ENCODE results near the gene CLDND2.

Gene CLDND2

GRCh38 chr19:51352783-51353360 lies 15.9 kb downstream of the CLDND2 start:
- no peak for DNase-seq

- no peak for DNase-seq
These were observed 17.4 kb downstream of the CLDND2 start for GRCh38 chr19:51351266-51351990.

DNA sequence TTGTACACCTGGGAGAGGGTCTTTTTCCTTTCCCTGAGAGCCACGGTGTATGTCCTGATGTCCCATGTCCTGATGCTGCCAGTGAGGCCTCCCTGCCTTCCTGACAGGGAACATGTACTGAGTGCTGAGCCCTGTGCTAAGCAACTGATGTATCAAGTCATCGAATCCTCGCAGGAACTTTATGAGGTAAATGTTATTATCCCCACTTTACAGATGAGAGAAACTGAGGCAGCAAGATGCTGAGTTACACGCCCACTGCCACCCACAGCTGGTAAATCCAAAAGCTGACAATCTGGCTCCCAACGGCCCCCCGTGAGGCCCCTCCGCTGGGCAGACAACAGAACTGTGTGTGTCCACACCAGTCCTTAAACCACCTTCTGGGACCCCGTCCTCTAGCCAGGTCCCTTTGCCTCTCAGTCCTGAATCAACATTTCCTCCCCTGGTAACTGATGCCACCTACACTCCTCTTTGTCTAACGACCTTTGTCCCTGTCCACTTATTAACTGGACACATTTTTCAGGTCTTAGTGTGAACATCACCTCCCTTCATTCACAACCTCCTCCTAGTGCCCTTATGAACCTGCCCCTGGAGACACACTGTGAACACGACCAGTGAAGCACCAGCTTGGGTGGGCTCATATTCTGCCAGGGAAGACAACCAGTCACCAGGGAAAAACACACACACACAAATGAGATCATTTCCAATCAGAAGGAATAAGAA lies 21.4 kb downstream of the CLDND2 start:
- DNase-seq: no peak

GRCh38 chr19:51346742-51347141 lies 22.1 kb downstream of the CLDND2 start:
- no peak for DNase-seq

GRCh38 chr19:51345076-51345620 lies 23.7 kb downstream of the CLDND2 start:
- no peak for DNase-seq

DNA sequence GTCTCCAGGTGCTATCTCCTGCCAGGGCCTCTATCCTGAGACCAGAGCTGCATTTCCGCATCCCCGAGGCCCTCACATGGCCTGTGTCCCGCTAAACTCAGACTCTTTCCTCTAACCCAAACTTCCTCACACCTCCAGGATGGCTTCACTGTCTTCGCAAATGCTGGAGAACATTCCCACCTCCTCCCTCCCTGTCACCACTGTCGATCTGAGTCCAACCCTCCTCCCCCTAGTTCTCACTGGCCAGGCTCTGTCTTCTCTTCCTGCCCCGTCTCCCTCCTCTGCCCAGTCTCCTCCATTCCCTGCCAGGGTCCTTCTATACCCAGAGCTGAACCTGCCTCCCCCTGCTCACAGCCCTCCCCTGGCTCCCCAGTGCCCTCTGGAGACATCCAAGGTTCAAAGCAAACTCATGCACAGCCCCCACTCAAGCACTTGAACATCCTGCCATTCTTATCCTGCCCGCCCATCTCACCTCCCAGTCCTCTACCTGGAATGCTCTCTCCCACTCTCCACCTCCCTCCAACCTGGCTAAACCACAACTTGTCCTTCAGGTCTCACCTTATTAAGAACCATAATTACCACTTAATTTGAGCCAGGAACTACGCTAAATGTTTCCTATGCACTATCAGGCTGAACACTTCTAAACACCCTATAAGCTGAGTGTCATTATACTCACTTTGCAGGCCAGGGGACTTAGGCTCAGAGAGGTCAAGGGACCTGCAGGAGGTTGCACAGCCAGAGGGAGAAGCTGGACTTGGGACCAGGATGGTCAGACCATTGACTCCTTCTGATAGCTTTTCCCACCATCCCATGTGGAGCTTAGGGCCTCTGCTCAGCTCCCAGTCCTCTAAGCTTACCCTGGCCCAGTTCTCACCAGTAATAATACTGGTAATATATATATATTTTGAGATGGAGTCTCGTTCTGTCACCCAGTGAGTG lies 25.9 kb downstream of the CLDND2 start:
- DNase-seq: no peak

DNA sequence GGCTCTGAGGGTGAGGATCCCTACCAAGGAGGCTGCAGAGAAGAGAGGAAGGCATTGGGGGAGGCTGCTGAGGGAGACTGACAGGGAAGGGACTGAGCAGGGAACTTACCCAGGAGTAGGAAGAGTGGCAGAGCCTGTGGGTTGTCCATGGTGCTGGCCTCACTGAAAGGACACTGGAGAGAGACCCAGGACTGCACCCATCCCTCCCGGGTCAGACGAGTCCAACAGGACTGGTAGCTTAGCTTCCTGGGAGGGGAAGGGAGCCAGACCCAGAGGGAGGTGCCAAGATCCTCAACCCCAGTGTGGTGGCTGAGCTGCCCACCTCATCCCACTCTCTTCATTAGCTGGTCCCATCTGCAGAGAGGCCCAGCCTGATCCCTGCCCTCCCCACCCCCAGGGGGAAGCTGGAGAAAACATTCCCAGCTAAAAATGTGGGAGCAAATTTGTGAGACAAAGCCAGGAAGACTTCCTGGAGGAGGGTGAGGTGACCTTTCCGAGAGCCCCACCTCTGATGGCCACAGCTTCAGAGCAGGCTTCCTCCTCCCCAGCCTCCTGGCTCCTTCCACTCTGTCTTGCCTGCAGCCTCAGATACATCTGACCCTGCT lies 26.7 kb downstream of the CLDND2 start, which contains the start of gene VSIG10L:
Gene VSIG10L (minus strand): TSS at position 164 of the 605 bp plus-strand sequence. CDS start 15 bp downstream, at position 149.
- no peak for DNase-seq

- DNase-seq: no peak
These were observed 27.7 kb downstream of the CLDND2 start for GRCh38 chr19:51341066-51341465.

- peak; percentile 53 for DNase-seq
These were observed 28.8 kb downstream of the CLDND2 start for GRCh38 chr19:51339687-51340656.

- no peak for DNase-seq
These were observed 29.5 kb downstream of the CLDND2 start for GRCh38 chr19:51339313-51339686.

- DNase-seq: peak; percentile 76
These were observed 30.1 kb downstream of the CLDND2 start for GRCh38 chr19:51338563-51339312.

DNA sequence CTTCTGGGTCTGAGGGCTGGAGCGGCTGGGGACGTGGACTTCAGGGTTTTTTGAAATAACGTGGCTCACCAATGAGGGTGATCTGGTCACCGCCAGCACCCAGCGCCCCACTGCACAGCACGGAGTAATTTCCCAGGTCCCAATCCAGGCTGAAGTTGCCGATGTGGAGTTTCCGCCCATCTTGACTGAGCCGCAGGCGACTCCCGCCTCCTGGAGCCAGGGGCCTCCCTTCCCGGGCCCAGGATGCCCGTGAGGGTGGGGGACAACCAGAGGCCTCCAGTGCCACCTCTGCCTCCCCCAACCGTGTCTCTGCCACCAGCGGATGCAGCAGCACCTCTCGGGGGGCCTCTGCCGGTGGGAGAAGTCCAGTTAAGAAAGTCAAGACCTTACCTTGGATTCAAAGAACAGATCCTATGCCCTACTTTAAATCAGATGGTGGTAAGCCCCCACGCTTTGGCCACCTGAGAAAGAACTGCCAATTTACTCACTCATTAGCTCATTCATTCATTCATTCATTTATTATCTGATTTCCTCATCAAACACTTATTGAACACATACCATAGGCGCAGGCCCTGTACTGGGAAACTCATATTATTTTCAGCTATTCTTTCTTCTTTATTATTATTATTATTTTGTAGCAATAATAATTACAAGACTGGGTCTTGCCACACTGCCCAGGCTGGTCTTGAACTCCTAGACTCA lies 30.8 kb downstream of the CLDND2 start:
- no peak for DNase-seq

- no peak for DNase-seq
These were observed 31.5 kb downstream of the CLDND2 start for GRCh38 chr19:51337141-51337860.

GRCh38 chr19:51333836-51334460 lies 34.9 kb downstream of the CLDND2 start:
- no peak for DNase-seq

DNA sequence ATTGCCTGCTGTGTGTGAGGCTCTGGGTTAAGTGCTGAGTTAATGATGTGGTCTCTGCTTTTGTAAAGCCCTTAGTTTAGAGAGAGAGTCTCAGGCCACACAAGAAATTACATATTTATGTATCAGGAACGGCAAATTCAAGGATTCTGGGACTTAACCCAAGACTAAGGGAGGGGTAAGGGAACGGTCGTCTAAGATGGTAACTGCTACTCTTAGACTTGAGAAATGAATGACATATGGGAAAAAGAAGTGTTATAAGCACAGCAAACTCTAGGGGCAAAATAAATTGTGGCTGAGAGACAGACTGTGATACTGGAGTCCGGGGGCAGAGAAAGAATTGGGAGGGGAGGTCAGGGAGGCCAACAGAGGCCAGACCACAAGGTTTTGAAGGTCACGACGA lies 37.1 kb downstream of the CLDND2 start:
- no peak for DNase-seq

DNA sequence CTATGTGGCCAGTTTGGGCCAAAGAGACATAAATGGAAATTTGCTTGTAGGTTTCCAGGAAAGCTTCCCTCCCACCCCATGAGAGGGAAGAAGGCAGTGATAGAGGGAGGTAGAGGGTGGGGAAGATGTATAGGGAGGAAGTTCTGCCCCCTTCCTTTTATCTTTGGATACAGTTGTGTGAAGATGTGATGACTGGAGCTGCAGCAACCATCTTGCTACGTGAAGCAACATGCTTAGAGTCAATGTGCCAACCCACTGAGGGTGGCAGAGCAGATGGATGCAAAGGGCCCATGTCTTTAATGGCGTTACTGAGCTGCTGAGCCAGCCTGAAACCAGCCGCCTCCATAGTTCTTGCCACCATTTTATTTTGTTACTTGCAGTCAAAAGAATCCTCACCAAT lies 37.6 kb downstream of the CLDND2 start:
- no peak for DNase-seq

- DNase-seq: no peak
These were observed 38.4 kb downstream of the CLDND2 start for GRCh38 chr19:51330366-51330765.

- no peak for DNase-seq
These were observed 39.4 kb downstream of the CLDND2 start for GRCh38 chr19:51329411-51329810.

Measured in NK-92 treated with Interleukin-12 subunit alpha and Interleukin-12 subunit beta, amount 100 ng/mL, for 24 hours (cell line).